COLO668 (cell line): Measurements from ENCODE around the gene TIRAP.

ENCODE experiments used
- DNase-seq: peaks from one replicate; lab custom pipeline; 2025; ENCODE audit not compliant: unreplicated experiment; lab: John Stamatoyannopoulos, UW

Gene TIRAP

DNA sequence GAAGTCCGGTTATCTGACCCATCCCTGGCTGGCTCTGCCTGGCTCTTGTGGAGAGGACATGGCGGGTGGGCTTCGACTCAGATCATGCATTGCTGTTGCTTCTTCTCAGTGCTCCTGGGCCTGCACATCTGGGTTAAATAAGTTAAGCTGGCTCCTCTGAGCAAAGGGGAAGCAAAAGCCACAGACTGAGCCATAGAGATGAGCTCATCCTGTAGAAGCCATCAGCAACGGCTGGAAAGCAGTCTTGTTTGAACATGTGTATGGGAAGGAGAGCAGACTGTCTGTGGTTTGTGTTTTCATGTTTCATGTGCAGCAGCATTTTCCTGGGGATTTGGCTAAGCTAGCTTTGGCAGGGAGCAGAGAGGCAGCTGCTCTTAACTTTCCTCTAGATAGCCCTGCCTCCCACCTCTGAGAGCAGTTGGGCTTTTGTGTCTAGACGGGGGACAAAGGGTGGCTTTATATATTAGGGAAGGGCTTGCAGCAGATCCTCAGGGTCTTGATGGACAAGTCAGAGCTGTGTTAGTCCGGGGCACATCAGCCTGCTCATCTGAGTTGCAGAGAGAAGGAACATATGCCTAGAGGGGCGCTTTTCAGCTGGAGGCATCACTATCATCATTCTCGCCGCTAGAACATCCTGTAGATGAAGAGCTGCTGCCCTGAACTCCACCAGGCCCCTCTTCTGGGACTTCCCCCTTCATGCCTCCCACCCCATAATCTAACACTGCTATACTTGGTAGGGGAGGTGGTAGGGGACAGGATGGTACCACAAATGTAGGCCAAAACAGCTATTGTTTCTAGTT lies 35.9 kb downstream of the TIRAP start:
- DNase-seq = no peak

DNA sequence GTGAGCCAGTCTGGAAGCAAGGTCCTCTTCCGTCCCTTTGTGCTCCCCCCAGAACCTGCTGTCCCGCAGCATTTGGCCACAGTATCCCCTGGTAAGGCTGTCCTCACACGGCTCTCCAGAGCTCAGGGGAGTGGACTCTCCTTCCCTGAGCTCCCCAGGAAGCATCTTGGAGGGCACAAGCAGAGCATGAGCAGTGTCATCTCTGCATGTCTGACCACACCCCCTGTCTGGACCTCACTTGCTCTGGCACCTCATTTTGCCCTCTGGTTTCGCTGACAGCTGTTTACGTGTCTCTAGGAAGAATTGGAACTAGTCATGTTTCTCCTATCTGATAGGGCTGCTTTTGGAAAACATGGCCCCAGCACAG lies 36.5 kb downstream of the TIRAP start:
- DNase-seq = no peak

DNA sequence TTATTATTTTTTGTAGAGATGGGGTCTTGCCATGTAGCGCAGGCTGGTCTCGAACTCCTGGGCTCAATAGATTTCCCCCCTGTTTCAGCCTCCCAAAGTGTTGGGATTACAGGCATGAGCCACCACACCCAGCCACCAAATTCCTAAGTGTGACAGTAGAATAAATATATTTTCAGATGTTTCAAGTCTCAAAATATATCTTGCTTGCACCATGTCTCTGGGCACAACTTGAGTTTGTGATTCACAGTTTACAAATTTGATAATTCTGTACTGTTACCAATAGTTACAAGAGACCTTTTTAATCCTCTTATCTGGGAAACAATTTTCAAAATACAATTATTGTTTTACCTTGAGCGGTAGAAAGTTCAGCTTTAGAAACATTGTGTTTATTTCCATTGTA lies 40.1 kb downstream of the TIRAP start:
- DNase-seq = no peak

- DNase-seq = peak; percentile 51
Observed at GRCh38 chr11:126327281-126328000, 44.5 kb downstream of the TIRAP start.

DNA sequence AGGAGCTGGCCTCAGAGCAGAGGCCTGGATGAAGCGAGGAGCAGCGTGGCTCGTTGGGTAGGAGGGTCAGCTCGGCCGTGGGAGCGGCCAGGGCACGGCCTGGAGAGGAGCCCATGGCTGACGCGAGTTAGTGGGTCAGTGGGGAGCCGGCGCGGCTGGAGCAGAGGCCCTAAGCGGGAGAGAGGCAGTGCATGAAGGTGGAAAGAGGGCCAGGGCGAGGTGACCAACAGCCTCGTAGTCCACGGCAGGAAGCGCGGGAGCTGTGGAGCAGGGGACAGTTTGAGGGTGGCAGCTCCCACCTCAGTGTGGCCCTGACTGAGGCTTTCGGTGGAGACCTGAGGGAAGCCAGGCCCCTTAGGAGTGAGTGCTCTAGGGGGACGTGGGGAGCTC lies 45.1 kb downstream of the TIRAP start:
- peak; percentile 66 for DNase-seq

- DNase-seq = peak; percentile 66
Observed at GRCh38 chr11:126328444-126328843, 45.6 kb downstream of the TIRAP start.

DNA sequence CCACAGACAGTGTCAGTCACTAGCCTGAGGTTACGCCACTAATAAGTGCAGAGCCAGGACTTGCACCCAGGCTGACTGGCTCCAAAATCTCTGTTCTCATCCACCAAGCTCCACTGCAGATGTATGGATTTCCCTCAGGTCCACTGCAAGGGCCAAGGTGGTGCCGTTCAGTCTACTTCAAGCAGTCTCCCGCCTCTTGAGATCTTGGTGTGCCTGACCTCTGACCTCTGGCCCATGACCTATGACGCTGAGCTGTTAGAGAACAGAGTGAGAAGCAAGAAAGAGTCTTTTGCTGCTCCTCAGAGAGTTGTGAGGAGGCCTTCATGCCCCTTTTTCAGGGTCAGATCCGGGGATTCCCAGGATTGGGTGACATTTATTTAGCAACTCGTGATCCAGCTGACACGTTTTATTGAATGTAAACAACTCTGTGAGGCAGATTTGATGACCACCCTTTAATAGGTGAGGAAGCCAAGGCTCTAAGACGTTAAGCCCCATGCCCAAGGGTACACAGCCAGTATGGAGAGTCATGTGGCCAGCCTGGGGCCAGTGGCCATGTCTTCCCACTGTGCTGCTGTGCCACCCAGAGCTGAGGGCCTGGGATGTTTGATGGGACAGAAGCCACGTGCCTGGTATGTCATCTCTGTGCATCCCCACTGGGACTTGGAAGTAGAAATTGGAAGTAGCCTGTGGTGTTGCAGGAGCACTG lies 46.2 kb downstream of the TIRAP start:
- no peak for DNase-seq

- DNase-seq = no peak
Observed at GRCh38 chr11:126329644-126330211, 46.8 kb downstream of the TIRAP start.

GRCh38 chr11:126331286-126331685 lies 48.4 kb downstream of the TIRAP start:
- no peak for DNase-seq

DNA sequence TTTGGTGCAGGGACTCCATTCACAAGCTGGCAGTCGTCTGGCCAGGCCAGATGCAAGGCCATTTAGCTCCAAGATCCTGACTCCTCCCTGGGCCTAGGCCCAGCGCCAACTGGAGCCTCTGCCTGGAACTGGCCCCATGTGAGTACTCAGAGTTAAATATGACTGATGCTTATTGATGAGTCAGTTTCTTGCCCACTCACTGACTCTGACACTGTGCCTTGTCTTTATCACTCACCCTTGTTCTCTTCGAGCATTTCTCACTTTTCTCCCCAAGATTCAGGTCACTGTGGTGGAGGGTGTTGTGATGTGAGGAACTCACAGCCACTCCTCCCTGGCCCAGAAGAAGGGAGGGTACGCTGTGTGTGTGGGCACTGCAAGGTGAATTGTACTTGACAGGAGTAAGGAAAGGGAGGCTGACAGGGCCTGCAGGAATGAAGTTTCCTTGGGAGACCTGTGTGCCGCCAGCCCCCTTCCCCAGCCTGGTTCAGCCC lies 49.4 kb downstream of the TIRAP start:
- no peak for DNase-seq

DNA sequence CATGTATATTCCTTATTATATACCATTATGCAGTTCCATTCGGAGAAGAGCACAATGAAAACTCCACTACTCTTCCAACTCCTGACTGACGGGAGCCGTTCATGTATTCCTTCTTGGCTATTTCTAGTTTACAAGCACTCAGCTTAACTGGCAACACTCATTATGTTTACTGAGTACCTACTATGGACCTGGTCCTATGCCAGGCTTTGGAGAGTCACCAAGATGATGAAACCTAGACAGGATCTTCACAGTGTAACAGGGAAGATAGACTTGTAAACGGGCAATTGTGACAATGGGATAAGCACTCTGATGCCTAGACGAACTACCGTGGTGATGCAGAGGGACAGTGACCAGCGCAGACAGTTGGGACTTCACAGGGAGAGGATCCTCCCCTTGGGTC lies 50.2 kb downstream of the TIRAP start:
- no peak for DNase-seq

DNA sequence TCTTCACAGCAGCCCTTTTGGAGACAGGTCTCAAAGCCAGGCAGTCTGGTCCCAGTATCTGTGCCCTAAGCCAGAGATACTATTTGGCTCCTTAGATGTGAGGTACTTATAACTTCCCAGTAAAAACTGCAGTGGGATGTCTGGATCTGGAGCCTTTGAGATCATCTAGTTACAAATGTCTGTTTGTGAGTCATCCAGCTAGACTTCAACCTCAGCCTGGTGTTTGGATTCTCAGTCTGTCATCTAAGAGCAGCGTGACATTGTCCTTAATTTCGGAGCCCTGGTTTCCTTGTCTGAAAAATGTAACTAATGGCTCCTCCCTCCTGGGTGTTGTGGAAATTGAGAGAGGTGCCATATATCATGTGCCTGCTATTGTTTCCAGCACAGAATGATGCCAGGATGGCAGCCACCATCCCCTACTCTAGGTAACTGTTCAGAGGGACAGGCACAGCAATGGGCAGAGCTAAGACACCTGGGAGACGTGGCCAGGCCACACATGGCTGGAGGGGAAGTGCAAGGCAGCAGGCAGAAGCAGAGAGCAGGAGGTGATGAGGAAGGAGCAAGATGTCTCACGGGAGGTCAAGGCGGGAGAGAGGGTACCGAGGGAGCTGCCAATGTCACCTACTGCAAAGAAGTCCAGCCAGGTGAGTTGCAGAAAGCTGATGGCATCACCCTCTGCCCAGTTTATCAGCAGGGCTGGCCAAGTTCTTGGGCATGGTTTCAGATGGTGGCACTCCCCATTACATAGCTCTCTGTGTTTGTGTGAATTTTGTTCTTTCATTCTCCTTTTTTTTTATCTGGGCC lies 52.0 kb downstream of the TIRAP start:
- DNase-seq = no peak

DNA sequence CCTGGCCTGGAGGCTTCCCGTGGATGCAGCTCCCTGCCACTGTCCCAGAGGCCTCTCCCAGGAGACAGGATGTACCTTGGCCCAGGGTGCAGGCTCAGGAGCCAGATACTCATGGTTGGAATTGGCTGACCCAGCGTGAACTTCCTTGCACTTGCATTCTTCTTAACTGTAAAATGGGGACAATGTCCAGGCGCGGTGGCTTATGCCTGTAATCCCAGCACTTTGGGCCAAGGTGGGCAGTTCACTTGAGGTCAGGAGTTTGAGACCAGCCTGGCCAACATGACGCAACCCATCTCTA lies 52.5 kb downstream of the TIRAP start:
- no peak for DNase-seq

GRCh38 chr11:126336138-126336541 lies 53.2 kb downstream of the TIRAP start:
- no peak for DNase-seq

DNA sequence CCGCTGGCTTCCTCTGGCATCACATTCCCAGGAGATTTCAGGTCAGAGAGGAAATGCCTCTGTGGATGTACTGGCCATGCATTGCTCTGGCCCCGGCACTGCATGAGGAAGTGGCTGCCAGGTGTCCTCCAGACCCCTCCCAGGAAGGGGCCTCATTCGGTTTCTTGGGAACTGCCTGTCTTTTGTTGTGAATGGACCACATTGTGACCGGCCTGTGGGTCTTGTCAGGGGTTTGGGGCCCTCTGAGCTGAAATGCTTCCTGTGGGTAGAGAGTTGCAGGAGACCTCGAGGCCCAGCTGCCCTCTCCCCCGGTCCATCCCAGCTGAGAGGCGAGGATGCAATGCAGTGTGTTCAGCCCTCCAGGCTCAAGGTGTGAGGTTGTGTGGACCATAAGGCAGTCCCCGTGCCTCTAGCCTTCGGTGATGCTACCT lies 53.8 kb downstream of the TIRAP start:
- DNase-seq = no peak

DNA sequence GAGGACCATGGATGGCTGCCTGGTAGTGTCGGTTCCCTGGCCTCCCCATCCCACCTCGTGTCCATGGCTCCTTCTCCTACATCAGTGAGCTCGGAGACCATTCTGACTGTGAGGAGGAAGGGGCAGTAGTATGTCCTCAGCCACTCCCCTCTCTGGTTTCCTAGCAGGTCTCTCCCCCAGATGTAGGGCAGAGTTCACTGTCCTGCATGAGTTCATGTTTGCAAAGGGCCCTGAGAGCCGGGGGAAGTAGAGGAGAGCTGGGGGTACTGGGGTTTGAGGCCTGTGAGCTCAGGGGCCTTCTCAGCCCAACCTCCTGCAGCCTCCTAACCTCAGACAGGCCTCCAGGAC lies 54.2 kb downstream of the TIRAP start:
- no peak for DNase-seq

- no peak for DNase-seq
Observed at GRCh38 chr11:126337474-126338241, 54.8 kb downstream of the TIRAP start.

DNA sequence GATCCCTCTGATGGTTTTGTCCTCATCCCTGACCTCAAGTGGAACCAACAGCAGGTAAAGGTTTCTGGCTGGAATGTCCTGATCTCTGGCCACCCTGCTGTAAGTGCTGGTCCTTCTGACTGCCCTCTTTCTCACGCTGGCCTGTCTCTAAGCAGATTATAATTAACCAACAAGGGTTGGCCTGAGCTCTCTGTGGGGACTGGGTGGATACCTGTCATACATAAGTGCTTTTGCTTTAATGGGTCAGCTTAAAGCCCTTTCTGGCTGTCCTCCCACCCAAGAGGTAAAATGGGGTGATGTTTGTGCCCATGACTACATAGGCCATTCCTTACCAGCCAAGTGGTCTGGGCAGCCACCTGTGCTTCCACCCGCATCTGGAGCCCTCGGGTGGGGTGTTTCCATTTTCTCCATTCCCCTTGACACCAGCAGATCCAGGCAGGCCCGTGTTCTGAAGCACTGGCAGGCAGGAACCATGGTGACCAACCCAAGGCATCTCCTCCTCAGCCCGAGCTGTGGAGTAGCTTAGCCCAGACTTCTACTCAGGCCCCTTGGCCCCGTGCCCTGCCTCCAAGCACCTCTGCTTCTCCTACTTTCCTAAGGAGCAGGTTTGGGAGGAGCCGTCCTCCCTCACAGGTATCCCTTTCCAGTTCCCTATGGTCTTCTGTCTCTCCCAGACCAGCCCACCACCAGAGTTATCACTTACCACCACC lies 55.6 kb downstream of the TIRAP start:
- no peak for DNase-seq

GRCh38 chr11:126339073-126339862 lies 56.4 kb downstream of the TIRAP start:
- no peak for DNase-seq
